ENCODE measurements around the gene ARHGAP6.

ARHGAP6 gene

DNA sequence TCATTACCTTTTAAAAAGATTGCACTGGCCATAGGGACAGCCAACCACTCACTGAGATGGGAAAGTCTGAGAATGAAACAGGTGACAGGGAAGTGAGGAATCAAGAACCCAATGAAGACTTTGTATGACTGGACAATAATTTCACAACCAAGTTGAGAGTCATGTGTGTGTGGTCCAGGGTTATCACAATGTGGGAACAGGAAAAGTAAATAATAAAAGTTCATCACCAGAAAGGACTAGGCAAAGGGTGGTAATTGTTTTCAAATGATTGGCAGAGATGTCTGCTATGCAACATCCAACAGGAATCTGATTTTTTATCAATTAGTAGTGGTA lies 243.2 kb downstream of the ARHGAP6 start:
- DNase-seq (ENCODE audit: low spot score) = no peak
- Histone ChIP-seq H3K27ac (peak overlapping the region; percentile 19 to 72), H3K4me3 (no peak overlapping the region)
- TF ChIP-seq, protein P1, sequence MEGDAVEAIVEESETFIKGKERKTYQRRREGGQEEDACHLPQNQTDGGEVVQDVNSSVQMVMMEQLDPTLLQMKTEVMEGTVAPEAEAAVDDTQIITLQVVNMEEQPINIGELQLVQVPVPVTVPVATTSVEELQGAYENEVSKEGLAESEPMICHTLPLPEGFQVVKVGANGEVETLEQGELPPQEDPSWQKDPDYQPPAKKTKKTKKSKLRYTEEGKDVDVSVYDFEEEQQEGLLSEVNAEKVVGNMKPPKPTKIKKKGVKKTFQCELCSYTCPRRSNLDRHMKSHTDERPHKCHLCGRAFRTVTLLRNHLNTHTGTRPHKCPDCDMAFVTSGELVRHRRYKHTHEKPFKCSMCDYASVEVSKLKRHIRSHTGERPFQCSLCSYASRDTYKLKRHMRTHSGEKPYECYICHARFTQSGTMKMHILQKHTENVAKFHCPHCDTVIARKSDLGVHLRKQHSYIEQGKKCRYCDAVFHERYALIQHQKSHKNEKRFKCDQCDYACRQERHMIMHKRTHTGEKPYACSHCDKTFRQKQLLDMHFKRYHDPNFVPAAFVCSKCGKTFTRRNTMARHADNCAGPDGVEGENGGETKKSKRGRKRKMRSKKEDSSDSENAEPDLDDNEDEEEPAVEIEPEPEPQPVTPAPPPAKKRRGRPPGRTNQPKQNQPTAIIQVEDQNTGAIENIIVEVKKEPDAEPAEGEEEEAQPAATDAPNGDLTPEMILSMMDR (IDR thresholded peaks at IDR 0.05) = no peak

DNA sequence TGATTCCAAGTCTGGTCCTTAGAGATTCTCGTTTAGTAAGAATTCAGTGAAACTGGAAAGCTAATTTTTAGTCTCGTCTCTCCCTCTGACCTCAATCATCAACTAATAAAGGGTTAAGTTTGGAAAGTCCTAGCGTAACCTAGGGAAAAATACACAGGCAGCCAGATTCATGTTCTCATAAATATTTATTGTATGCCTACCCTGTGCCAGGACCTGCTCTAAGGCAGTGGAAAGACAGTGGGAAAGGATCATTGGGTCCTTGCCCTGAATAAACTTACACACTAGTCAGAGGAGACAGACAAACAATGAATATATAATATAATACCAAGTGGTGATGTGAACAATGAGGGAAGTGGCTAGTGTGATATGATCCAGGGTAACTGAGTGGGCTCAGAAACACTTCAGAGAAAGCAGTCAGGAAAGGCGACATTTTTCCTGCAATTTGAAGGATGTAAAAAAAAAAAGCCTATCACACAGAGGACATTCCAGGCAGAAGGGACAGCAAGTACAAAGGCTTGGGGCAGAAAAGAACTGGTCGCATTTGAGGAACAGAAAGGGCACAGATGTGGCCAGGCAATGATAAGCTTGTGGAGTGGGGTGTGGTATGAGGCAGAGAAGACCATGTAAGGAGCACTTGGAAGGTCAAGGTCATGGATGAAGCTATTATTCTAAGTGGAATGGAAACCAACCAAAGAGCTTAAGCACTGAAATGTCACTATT lies 243.8 kb downstream of the ARHGAP6 start:
- no peak overlapping the region for H3K4me3 ChIP-seq
- TF ChIP-seq, protein P1 (IDR thresholded peaks at IDR 0.05) = no peak
- peak overlapping the region; percentile 19 to 72 for H3K27ac ChIP-seq
- DNase-seq (ENCODE audit: low spot score) = no peak

DNA sequence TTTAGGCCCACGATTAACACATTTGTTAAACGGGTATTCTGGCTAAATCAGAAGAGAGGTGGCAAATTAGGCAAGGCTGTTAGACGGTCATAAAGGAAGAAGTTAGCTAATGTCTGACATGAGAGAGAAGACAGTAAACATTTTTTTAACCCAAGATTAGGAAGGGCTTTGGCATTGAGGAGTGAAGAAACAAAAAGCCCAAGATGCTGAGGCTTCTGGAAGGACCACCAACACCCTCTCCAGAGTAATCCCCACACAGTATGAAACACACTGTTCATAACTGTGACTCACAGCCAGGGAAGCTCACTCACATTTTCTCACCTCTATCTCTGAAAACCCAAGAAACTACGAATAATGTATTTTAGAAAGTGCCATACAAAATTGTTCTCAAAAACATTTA lies 244.9 kb downstream of the ARHGAP6 start:
- DNase-seq (ENCODE audit: low spot score) = no peak
- Histone ChIP-seq H3K4me3 (no peak overlapping the region), H3K27ac (peak overlapping the region in 1 of 2 donors; percentile 4)
- TF ChIP-seq, protein P1 (IDR thresholded peaks at IDR 0.05) = no peak

DNA sequence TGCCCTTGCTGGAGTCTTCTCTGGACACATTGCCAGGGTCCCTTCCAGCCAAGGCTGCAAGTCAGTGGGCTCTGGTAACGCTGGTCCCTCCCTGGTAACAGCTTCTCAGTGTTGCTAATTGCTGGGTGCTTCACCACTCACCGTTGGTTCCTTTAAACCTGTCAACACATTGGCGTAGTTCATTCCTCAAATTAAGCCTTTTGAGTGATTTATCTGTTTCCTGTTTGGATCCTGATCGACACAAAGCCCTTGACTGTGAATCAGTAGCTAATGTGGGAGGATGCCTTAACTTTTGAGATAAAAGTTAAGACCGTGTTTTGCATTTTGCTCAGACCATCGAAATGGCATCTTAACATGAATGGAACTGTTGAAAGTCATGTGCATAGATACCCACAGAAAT lies 246.6 kb downstream of the ARHGAP6 start:
- DNase-seq (ENCODE audit: low spot score) = no peak
- no peak overlapping the region for H3K4me3 ChIP-seq
- TF ChIP-seq, protein P1 (IDR thresholded peaks at IDR 0.05) = no peak
- H3K27ac ChIP-seq = no peak overlapping the region

DNA sequence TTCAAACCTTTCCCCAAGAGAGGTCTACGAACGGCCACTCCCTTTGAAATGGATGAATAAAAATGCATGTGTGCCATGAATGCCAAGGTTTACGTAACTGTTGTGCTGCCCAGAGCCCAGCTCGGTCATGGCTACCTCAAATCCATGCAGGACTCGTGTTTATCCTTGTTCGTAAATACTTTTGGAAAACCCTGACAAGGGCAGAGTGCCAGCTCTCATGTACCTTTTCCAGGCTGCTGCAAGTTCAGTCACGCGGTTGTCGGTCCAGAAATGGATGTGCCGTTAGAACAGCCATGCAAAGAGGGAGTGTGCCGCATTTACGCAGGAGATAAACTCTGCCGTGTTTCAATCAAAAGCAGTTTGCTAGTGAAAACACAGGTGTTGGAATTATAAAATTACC lies 249.1 kb downstream of the ARHGAP6 start:
- no peak for DNase-seq (ENCODE audit: low spot score)

DNA sequence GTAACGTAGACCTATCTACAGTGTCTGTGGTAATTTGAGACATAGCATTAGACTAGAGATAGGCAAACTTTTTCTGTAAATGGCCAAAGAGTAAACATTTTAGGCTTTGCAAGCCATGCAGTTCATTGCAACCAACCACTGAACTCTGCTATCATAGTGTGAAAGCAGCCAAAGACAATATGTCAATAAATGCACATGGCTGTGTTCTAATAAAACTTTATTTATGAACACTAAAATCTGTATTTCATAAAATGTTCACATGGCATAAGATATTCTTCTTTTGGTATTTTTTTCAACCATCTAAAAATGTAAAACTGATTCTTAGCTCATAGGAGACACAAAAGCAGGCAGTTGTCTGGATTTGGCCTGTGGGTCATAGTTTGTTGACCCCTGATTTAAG lies 251.6 kb downstream of the ARHGAP6 start:
- DNase-seq (ENCODE audit: low spot score) = no peak
- Histone ChIP-seq H3K27ac (no peak overlapping the region), H3K4me3 (no peak overlapping the region)
- TF ChIP-seq, protein P1 (IDR thresholded peaks at IDR 0.05) = no peak

More for the DNA sequence above, 249.1 kb downstream of the ARHGAP6 start:
- no peak overlapping the region for H3K4me3 ChIP-seq
- TF ChIP-seq, protein P1 (IDR thresholded peaks at IDR 0.05) = no peak
- H3K27ac ChIP-seq = no peak overlapping the region
